Motor neuron (in vitro differentiated cells): ENCODE results near the gene CCL7. TPM values are rescaled to one million over a fixed set of nuclear protein-coding genes. Genes with fewer than 3 reads are reported as not detected.
A peak's percentile ranks its signal among the peaks of the same experiment; 100 is the strongest.

Source experiments
- ATAC-seq, 8 experiments: fragments of 200-7000 bp; cut with Tn5 transposase; replicated peaks in 6 of 8; 2 replicates each; pipeline ENCODE4 v1.8.0; 2021; ENCODE audit warnings: mild to moderate bottlenecking in 8 of 8, moderate library complexity in 8 of 8
- H3K27ac ChIP-seq, 2 donors: fragments of 250-450 bp; sonication (Bioruptor Pico); 2 replicates each; pipeline ENCODE4 v1.9.0; 2021; ENCODE audit warnings: antibody characterized with exemption in 2 of 2, mild to moderate bottlenecking in 2 of 2, moderate library complexity in 1 of 2
- H3K4me1 ChIP-seq, 2 donors: fragments of 250-450 bp; sonication (Bioruptor Pico); replicated peaks in 1 of 2; 2 replicates each; pipeline ENCODE4 v1.6.1; 2021; ENCODE audit warnings: antibody characterized with exemption in 2 of 2, mild to moderate bottlenecking in 2 of 2, moderate library complexity in 1 of 2
- H3K4me3 ChIP-seq, 5 donors: fragments of 250-450 bp; sonication (Bioruptor Pico); 2 replicates each; pipeline ENCODE4 v1.9.0; 2021; ENCODE audit warnings: antibody characterized with exemption in 5 of 5, mild to moderate bottlenecking in 5 of 5, moderate library complexity in 4 of 5
- WGBS, 10 experiments: fragments of 450-650 bp; shearing (Covaris generic); methylation state at CpG; one replicate each; pipeline ENCODE4 v1.0.0; 2022; 5-methylcytosine and 5-hydroxymethylcytosine counted together
- in situ Hi-C, 9 experiments: fragments of 400-800 bp; cut with MboI; loops; one replicate each; pipeline ENCODE4 v1.15.0; 2021; ENCODE audit warnings: low sequenced_read_pairs in 9 of 9, low pct_unique_long_range_greater_than_20kb in 2 of 9; ENCODE audit not compliant: unreplicated experiment in 9 of 9
- total RNA-seq, 8 experiments: library from RNA; unstranded; fragments of 300-600 nt; gene quantifications; 2 replicates each; pipeline versions ENCODE4 v1.2.3 to v1.2.4, GENCODE V29; 2022

Gene CCL7
- total RNA-seq, 8 experiments from 2014 or later = not detected

GRCh38 chr17:34261568-34262337 lies 8.3 kb upstream of the CCL7 start:
- 67 to 100% (median 86%) methylated on average over 1 to 5 of the region's 5 CpGs for WGBS, 10 experiments
- no peak overlapping the region for H3K27ac ChIP-seq
- ATAC-seq = no peak
- in situ Hi-C loops = loop anchor here in 1 of 9 experiments (10.0 kb wide), 1 partner anchor 53 kb away; the partner anchor contains the start of gene CCL8
- no peaks in the 10 kb centered on the region for H3K4me1 ChIP-seq
- H3K4me3 ChIP-seq = no peak overlapping the region

GRCh38 chr17:34265711-34266110 lies 4.3 kb upstream of the CCL7 start:
- WGBS, 10 experiments = 4 to 50% (median 45%) methylated on average over 1 to 3 of the region's 3 CpGs; no CpG with 5 or more reads in 1 of the 10 experiments
- no peak for ATAC-seq
- no peak overlapping the region for H3K4me3 ChIP-seq
- no peaks in the 10 kb centered on the region for H3K4me1 ChIP-seq
- in situ Hi-C loops = loop anchor here in 1 of 9 experiments (10.0 kb wide), 1 partner anchor 49 kb away; the partner anchor contains the start of gene CCL8
- no peak overlapping the region for H3K27ac ChIP-seq

- ATAC-seq = peak in 2 of 8 experiments; percentile 57 to 60
- Histone ChIP-seq H3K4me3 (no peak overlapping the region), H3K4me1 (no peaks in the 10 kb centered on the region), H3K27ac (no peak overlapping the region)
- WGBS, 10 experiments = 0 to 83% (median 7%) methylated on average over 1 of the region's 1 CpG; no CpG with 5 or more reads in 4 of the 10 experiments
- in situ Hi-C loops = no loop called here
Measured at GRCh38 chr17:34275881-34276280, 5.9 kb downstream of the CCL7 start.

GRCh38 chr17:34276826-34277225 lies 6.8 kb downstream of the CCL7 start:
- no peaks in the 10 kb centered on the region for H3K4me1 ChIP-seq
- 39 to 85% (median 52%) methylated on average over 2 to 4 of the region's 4 CpGs for WGBS, 10 experiments
- no peak overlapping the region for H3K4me3 ChIP-seq
- H3K27ac ChIP-seq = no peak overlapping the region
- in situ Hi-C loops = no loop called here
- no peak for ATAC-seq

DNA sequence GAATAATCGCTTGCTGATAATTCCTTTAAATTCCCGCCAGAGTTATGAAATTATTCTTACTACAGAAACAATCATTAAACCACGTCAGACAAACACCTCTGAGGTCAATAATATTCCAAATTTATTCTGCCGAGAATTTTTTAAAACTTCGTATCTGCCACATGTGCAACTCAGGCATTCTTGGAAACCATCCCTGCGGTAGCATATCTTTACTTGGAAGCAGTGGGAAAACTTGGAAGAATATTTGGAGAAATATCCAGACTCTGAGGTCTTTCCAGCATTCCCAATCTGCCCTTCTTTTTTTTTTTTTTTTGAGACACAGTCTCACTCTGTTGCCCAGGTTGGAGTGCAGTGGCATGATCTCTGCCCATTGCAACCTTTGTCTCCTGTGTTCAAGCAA lies 13.6 kb downstream of the CCL7 start:
- in situ Hi-C loops = no loop called here
- H3K4me1 ChIP-seq = no peaks in the 10 kb centered on the region
- WGBS, 10 experiments = 20 to 86% (median 80%) methylated on average over 2 to 6 of the region's 6 CpGs; no CpG with 5 or more reads in 2 of the 10 experiments
- no peak for ATAC-seq
- no peak overlapping the region for H3K4me3 ChIP-seq
- no peak overlapping the region for H3K27ac ChIP-seq

- Histone ChIP-seq H3K27ac (no peak within 1 kb of the TSS), H3K4me1 (no peaks in the 10 kb centered on the region), H3K4me3 (no peak within 1 kb of the TSS)
- in situ Hi-C loops = no loop called here
- 6 to 83% (median 76%) methylated on average over 1 to 3 of the region's 4 CpGs; no CpG with 5 or more reads in 5 of the 10 experiments for WGBS, 10 experiments
- ATAC-seq = no peak
Measured at GRCh38 chr17:34285286-34285792, 15.3 kb downstream of the CCL7 start, which contains the start of gene CCL11. Gene CCL11 (plus strand): TSS chr17:34285742. CDS start chr17:34285809, 67 bp downstream.

GRCh38 chr17:34287875-34288274 lies 17.9 kb downstream of the CCL7 start:
- ATAC-seq = peak in 2 of 8 experiments; percentile 52 to 86
- no peak overlapping the region for H3K4me3 ChIP-seq
- WGBS, 10 experiments = 0 to 66% (median 8%) methylated on average over 1 to 2 of the region's 2 CpGs; no CpG with 5 or more reads in 3 of the 10 experiments
- no peak overlapping the region for H3K27ac ChIP-seq
- in situ Hi-C loops = no loop called here
- H3K4me1 ChIP-seq = no peaks in the 10 kb centered on the region

DNA sequence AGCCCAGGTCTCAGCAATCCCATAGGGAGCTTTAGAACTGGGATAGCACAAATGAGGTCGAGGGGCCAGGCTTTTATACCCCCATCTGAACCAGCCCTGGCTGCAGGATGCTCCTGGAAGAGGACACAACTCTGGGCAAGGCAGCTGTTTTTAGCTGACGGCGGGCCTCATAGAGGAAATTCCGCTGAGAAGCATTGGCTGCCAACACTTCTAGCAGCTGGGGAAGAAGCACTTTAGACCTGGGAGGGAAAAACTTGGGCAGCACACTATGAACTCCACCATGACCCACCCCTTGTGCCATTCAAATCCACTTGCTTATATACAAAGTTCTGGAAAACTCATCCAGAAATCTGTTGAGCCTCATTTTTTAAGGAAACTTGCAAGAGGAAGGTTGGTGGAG lies 20.6 kb downstream of the CCL7 start:
- H3K4me1 ChIP-seq = no peaks in the 10 kb centered on the region
- ATAC-seq = no peak
- no peak overlapping the region for H3K27ac ChIP-seq
- in situ Hi-C loops = no loop called here
- no peak overlapping the region for H3K4me3 ChIP-seq
- 0 to 93% (median 78%) methylated on average over 1 to 3 of the region's 4 CpGs; no CpG with 5 or more reads in 4 of the 10 experiments for WGBS, 10 experiments

GRCh38 chr17:34291721-34292348 lies 21.8 kb downstream of the CCL7 start:
- H3K4me1 ChIP-seq = no peaks in the 10 kb centered on the region
- WGBS, 10 experiments = 60 to 86% (median 79%) methylated on average over 1 to 6 of the region's 6 CpGs; no CpG with 5 or more reads in 1 of the 10 experiments
- no peak overlapping the region for H3K4me3 ChIP-seq
- ATAC-seq = no peak
- in situ Hi-C loops = no loop called here
- no peak overlapping the region for H3K27ac ChIP-seq

- in situ Hi-C loops = no loop called here
- 69 to 100% (median 94%) methylated on average over 1 to 2 of the region's 2 CpGs; no CpG with 5 or more reads in 3 of the 10 experiments for WGBS, 10 experiments
- no peak for ATAC-seq
- Histone ChIP-seq H3K27ac (no peak overlapping the region), H3K4me3 (no peak overlapping the region), H3K4me1 (no peaks in the 10 kb centered on the region)
Measured at GRCh38 chr17:34299027-34299426, 29.0 kb downstream of the CCL7 start.

DNA sequence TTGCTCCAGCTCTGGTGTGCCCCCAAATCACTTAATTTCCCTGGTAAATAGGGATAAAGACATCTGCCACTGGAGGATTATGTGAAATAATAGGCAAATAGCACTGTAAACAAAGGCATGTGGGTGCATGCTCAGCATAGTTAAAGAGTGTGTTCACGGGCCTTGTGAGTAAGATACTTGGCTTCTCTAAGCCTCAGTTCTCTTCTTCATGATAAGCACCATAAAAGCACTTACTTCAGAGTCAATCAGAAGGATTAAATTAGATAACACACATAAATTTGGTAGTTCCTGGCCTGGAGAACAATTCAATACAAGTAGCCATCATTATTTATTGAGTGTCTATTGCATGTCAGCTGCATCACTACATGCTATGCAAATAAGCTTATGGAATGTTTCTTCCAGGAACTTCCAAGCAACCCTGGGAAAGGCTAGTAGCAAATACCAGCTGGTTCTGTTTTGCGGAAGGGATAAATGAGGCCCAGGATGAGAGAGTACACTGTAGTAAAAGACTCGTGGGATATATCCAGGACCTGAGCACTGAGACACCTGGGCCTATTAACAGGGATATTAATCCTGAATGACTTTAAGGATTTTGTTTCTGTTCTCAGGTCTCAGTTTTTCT lies 30.0 kb downstream of the CCL7 start:
- peak in 3 of 8 experiments; percentile 84 to 92 (median 85) for ATAC-seq
- no peaks in the 10 kb centered on the region for H3K4me1 ChIP-seq
- 15 to 89% (median 62%) methylated on average over 1 to 3 of the region's 3 CpGs; no CpG with 5 or more reads in 4 of the 10 experiments for WGBS, 10 experiments
- no peak overlapping the region for H3K27ac ChIP-seq
- in situ Hi-C loops = no loop called here
- no peak overlapping the region for H3K4me3 ChIP-seq

GRCh38 chr17:34300652-34301370 lies 30.8 kb downstream of the CCL7 start:
- H3K27ac ChIP-seq = no peak overlapping the region
- H3K4me3 ChIP-seq = no peak overlapping the region
- H3K4me1 ChIP-seq = no peaks in the 10 kb centered on the region
- ATAC-seq = peak in 3 of 8 experiments; percentile 14 to 72 (median 39)
- 17 to 94% (median 74%) methylated on average over 1 to 3 of the region's 3 CpGs; no CpG with 5 or more reads in 2 of the 10 experiments for WGBS, 10 experiments
- in situ Hi-C loops = no loop called here
